Hepatocyte (in vitro differentiated cells): ENCODE measurements around the gene YWHAG.
"Not testable (repeated sequence)": the region's sequence is repeated elsewhere in the genome, so short reads cannot be mapped to it uniquely, and the experiment has no call there.

ENCODE experiments used
- CTCF ChIP-seq: fragments of 200-600 bp; sonication (generic); IDR thresholded peaks from 2 replicates; pipeline ENCODE4 v1.5.1; 2016; ENCODE audit warnings: antibody characterized with exemption, mild to moderate bottlenecking; ENCODE audit not compliant: poor library complexity
- EZH2 ChIP-seq: fragments of 200-600 bp; sonication (generic); IDR thresholded peaks from 2 replicates; pipeline ENCODE4 v1.6.1; 2016; ENCODE audit warnings: antibody characterized with exemption, mild to moderate bottlenecking, borderline replicate concordance
- EZH2phosphoT487 ChIP-seq: fragments of 200-600 bp; sonication (generic); IDR thresholded peaks from one replicate; pipeline ENCODE4 v1.6.1; 2018; ENCODE audit warnings: antibody characterized with exemption, mild to moderate bottlenecking, low read depth, moderate library complexity; ENCODE audit not compliant: unreplicated experiment, severe bottlenecking

GRCh38 chr7:76335417-76335816 is 23.4 kb downstream of the YWHAG start:
- TF ChIP-seq CTCF, EZH2, EZH2phosphoT487: not testable (repeated sequence)
